CD4-positive, alpha-beta T cell treated with Interleukin-1 beta for 1 hour (primary cell): ENCODE measurements around the gene NLK.
"Not testable (repeated sequence)": the region's sequence is repeated elsewhere in the genome, so short reads cannot be mapped to it uniquely, and the experiment has no call there.

Experiments used
- DNase-seq, 2 donors: peaks; one replicate each; pipeline ENCODE4 v3.0.0-alpha.2; 2020 to 2022

The NLK gene

DNA sequence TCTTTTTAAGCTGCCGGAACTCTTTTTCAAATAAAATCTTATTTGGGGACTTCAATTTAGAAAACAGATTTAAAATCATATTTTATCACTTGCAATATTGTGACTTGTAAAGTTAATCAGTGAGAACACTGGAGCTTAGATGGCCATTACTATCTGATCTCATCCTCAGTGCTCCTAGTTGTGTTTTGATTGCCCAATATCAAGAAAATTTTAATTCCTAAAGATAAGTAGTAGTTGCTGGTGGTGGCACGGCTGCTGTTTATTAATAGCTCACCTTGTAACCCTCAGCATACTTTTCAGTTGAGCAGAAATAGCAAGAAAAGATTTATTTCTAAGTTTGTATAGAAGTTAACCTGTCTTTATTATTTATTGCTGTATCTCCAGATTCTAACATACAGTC is 124.0 kb downstream of the NLK start:
- DNase-seq, result no peak

DNA sequence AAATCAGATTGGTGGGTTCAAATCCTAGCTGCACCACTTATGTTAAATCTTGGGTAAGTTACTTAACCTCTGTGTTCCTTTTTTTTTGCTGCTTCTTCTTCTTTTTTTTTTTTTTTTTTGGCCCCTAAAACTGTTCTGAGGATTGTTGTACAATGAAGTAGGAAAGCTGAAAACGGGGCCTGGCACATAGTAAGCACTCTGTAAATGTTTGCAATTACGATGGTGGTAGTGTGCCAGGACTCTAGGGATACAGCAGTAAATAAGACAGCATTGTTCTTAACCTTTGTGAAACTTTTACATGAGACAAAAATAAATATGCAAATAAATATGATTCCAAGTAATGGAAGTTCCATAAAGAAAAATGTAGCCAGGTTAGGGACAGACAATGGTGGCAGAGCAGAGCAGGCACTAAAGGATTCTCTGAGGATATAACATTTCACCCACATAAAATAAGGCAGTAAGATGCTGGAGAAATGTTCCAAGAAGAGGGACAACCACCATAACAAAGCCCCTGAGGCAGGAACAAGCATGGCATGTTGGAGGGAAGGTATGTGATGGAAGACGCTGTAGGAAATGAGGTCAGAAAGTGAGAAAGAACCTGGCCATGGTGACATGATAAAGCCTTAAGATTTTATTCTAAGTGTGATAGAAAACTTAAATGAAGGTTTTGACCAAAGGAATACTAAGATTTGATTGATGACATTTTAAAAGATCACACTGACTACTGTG is 127.3 kb downstream of the NLK start:
- no peak for DNase-seq

DNA sequence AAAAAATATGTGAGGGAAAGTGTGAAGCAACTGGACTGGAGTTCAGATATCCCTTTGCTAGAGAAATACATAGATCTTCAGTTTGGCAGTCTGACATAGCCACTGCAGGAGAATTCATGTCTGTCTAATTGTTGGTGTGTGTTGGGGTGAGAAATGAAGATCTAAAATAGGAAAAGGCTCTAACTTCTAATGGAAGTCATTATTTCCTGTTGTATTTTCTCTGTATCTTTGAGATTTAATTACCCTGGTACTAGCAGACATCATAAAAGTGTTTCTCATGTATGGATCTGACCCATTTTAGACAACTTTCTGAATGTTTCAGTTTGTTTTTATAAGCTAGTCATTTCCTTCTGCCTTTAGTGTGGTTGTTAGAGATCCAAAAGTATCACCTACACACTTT is 128.3 kb downstream of the NLK start:
- DNase-seq, result no peak

DNA sequence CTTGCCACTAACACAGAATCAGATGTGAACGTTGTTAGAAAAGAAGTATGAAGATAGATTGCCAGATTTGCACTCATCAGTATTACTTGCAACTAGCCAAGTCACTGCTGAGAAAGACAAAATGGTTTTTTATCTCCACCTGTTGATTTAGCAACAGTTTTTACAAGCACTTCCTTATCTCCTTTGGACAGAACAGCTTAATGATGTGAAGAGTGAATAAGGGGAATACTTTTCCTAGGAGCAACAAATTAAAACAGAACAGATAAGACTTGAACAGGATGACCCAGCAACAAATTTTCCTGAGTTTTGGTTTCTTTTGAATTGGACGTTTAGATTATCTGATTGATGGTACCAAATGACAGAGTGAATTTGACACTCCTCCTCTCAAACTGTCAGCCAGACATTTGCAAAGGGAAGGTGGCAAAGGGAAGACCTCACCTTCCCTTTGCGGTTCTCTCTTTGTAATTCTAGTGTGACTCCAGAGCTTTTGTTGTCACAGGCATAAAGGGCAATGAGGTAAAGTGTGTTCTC is 130.6 kb downstream of the NLK start:
- DNase-seq, result no peak

DNA sequence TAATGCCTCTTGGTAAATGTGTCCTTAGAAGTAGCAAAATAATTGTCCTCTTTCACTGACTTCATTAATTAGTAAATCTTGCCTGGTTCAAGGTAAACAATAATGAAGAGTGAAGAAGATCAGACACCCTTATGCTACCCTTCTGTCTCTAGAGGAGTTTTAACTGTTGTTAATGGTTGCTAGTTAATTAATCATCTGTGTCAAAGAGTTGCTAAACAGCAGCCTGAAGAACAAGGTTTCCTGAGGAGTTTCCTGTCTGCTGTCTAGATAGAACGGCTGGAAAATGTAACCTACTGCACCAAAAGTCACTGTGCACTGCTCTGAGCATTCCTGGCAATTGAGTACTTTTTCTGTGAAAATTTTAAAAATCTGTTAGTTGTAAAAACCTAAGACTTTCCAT is 131.3 kb downstream of the NLK start:
- no peak for DNase-seq

DNA sequence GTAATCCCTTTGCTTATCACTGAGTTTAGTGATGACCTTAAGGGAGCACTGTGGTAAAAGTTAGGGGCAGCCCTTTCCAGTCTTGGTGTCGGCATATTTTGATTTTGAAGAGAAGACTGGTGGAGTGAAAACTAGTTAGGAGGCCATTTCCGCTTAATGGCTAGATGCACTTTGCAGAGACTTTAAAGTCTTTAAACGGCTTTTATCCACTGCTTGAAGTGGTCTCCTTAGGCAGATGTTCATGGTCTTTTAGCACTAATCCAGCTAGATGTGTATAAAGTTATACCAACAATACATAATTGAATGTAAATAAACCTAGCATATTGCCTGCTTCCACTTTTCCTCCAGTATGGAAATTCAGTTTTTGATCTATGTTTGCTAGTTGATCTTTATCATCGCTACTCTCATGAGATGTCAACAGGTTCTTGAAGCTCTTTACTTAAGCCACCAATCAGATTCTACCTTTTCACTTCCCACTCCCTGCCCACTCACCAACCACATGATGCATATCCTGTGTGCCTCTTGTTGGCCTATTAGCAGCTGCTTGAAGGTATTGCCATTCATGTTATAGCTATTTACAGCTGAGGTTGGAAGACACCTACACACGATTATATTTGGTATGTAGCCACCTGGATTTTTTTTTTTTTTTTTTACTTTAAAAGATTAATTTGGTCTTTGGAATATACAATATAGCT is 132.0 kb downstream of the NLK start:
- peak; percentile 19 to 27 for DNase-seq

DNA sequence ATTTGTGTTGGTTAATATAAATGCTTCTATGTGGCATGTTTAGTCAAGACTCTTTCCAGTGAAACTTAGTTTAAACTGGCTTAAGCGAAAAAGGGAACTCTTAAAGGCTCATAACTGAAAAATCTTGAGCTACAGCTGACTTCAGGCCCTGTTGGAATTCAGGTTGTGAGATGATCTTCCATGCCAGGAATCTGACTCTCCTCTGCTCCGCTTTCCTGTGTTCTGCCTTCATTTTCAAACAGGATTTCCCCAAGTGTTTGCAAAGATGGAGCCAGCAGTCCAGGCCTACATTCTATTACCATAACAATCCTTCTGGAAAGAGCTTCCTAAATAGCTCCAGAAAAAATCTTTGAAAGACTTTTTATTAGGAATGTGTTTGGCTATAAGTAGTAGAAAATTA is 134.9 kb downstream of the NLK start:
- DNase-seq, result no peak

DNA sequence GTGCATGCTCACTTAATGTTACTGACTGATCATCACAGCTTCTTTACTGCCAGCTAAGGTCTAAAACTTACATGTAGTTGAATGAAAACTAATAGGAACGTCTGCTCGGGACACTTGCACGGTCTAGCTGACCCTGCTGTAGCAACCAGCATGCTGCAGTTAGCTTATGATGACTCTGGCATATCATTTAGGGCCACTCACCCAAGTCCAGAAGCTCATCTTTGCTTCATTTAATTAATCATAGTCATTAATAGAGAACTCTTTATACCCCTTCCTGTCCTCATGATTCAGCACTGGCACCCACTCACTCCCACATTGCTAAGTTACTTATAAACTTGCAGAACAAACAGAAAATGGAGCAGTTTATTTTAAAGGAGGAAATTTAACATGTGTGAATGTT is 136.3 kb downstream of the NLK start:
- DNase-seq, result no peak

DNA sequence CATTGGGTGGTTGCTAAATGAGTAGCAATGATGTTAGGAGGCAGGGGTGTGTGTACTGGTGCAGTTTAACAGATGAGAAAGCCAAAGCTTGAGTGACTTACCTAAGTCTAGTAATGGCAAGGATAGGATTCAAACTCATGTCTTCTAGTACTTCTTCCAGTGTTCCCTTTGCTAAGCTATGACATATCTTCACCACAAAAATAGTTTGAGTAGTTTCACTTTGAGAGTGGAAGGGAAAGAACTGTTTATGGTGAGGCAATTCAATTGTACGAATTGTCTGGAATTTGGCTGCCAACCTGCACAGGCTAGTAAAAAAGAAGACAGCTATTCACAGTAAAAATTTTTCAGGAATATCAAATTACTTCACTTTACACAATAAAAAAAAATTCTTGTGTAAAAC is 138.0 kb downstream of the NLK start:
- DNase-seq, result no peak

DNA sequence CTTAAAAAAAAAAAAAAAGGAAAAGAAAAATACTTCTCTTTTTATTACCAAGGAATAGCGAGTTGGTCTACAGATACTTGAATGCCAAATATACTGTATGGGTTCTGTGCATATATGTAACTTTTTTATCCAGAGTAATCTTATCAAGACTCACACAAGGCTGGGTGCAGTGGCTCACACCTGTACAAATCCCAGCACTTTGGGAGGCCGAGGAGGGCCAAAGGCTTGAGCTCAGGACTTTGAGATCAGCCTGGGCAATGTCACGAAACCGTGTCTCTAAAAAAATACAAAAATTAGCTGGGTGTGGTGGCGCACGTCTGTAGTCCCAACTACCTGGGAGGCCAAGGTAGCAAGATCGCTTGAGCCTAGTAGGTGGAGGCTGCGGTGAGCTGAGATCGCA is 139.1 kb downstream of the NLK start:
- DNase-seq, result no peak

DNA sequence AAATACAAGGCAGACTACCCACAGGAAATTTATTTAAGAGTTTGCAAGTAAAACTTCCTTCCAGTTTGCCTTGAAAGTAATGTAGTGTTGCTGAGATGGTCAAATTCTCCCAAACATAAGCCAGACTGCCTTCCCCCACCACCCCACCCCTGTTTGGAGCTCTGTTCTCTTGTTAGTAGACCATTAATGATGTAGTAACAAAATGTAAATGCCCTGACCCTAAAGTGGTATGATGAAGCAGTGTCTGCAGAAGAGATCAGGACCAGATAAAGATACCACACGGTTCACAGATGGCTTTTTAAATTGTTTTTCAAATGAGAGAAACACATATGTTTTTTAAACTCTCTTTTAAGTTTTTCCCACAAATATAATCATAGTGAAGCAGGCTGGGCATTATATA is 140.1 kb downstream of the NLK start:
- no peak for DNase-seq

DNA sequence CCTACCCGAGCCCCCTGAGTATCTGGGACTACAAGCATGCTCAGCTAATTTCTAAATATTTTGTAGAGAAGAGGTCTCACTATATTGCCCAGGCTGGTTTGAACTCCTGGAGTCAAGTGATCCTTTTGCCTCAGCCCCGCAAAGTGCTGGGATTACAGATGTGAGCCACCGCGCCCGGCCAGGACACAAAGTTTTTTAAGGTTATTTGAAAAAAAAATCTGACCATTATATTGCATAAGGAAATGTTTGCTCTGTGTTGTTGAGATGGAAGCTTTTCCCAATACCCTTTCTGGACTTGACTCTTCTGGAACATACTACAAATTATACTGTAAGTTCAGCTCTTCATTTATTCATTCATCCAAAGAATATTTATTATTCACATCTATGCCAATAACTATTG is 143.2 kb downstream of the NLK start:
- no peak for DNase-seq

DNA sequence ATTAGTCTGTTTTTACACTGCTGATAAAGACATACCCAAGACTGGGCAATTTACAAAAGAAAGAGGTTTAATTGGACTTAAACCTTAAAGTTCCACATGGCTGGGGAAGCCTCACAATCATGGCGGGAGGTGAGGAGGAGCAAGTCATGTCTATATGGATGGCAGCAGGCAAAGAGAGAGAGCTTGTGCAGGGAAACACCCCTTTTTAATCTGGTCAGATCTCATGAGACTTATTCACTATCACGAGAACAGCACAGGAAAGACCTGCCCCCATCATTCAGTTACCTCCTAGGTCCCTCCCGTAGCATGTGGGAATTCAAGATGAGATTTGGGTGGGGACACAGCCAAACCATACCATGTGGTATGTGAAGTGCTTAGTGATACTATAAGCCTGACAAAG is 144.0 kb downstream of the NLK start:
- not testable (repeated sequence) for DNase-seq

DNA sequence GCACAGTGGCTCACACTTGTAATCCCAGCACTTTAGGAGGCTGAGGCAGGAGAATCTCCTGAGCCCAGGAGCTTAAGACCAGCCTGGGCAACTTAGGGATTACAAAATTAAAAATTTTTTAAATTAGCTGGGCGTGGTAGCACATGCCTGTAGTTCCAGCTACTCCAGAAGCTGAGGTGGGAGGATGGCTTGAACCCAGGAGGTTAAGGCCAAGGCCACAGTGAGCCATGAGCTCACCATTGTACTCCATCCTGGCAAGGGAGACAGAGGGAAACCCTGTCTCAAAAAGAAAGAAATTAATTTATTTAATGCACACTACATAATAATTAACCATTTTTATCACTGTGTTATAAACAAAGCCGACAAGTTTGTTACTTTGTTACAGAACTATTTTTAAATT is 145.5 kb downstream of the NLK start:
- no peak for DNase-seq

DNA sequence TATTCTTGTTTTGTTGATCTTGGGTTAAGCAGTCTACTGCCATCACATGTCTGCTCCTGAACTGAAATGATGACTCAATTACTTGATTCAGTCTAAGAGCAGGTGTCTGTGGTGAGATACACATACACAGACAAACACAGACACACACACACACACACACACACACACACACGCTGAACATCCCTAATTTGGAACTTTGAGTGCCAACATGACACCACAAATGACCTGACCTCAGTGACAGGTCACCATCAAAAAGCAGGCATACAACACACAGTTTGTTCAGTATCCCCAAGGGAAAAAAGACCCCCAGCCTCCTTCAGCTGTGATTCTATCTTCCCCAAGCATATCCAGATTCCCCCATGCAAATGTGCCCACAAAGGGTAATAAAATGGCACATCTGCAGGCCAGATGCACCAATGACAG is 146.4 kb downstream of the NLK start:
- DNase-seq, result no peak

DNA sequence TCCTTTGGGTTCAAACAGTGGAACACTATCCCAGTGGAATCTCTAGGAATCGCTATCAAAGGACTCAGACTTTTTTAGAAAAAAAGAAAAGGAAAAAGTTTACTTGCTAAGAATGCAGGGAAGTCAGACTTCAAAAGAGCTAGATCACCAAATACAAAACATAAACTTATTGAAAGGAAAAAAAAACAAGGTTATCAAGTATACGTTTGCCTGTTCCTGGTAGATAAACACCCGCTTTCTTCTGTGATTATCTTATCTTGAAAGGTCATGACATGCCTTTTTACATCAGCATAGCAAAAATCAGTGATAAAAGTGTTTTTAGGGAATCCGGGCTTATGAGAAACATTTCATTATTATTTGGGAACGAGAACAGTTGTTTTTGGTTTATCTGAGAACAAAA is 147.2 kb downstream of the NLK start:
- no peak for DNase-seq

DNA sequence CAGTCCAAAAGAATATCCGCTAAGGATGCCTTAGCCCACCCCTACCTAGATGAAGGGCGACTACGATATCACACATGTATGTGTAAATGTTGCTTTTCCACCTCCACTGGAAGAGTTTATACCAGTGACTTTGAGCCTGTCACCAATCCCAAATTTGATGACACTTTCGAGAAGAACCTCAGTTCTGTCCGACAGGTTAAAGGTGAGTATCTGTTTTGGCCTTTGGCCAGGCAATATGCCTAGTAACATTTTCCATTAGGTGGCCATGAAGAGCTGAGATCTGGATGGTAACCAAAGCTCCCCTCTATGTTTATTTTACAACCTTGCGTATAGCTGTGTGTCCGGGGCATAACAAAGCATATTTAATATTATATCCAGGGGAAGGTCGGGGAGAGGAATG is 148.5 kb downstream of the NLK start:
- no peak for DNase-seq

DNA sequence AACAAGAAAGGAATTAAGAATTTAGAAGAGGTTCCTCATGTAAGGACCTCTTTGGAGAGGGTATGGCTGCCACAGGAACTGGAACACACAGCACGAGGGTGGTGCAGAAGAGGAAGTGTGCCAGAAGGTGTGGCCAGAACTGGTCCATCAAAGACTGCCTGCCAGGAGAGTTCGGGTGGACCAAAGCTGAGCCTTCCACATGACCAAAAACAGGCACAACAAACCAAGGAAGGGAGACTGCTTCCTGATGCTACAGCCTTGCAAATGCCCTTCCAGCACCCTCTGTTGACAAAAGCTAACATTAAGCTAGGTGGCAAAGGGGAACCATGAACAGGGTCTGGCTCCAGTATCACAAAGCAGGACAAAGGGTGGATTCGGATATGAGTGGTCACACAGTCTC is 150.8 kb downstream of the NLK start:
- peak in 1 of 2 donors; percentile 24 for DNase-seq

DNA sequence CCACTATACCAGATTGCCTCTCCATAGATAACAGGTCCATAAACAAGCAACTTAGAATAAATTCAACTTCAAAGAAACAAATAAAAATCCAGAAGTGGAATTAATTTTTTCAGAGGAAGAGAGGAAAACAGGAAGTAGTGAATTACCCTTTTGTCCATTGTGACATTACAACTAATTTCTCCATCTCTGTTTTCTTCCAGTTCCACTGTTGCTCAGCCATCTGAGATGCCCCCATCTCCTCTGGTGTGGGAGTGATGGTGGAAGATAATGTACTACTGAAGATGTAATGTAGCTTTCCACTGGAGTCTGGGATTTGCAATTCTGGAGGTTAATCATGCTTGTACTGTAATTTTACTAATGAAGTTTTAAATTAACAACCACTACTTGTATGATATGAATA is 151.9 kb downstream of the NLK start:
- no peak for DNase-seq

DNA sequence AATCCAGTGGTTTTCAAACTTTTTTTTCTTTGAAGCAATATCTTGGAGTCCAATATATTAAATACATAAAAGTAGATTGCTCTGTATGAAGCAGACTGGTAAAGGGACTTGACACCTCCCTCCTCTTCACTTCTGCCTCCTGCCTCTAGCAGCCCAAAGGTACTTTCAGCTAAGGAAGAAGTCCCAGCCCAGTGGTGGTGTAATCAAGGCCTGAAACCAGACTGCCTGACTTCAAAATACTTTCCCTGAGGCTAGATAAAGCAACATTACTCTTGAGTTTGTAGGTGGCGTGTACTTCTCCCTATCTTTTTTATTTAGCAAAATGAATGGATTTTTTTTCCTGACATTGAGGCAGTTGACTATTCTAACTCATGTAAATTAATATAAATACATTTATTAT is 154.2 kb downstream of the NLK start:
- DNase-seq, result no peak

DNA sequence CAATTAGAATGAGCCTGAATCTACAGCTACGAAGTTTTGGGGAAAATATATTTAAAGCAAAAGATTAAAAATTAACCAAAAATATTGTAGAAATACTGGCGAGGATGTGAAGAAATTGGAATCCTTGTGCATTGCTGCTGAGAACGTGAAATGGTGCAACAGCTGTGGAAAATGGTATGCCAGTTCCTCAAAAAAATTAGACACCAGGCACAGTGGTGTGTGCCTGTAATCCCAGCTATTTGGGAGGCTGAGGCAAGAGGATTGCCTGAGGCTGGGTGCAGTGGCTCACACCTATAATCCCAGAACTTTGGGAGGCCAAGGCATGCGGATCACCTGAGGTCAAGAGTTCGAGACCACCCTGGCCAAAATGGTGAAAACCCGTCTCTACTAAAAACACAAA is 156.6 kb downstream of the NLK start:
- no peak for DNase-seq

DNA sequence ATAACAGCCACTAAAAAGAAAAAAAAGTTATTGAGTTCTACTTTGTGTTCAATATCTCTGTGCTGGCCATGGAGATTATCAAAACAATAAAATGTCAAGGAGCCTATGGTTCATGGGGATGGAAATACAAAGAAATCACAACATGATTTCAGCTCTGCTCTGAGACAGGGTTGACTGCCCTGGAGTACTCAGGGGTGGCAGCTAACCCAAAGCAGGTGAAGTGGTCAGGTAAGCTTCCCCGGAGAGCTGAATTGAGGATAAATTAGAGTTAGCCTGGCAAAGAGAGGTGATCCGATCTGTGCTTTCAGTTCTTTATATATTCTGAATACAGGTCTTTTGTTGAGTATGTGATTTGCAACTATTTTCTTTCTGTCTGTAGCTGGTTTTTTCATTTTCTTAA is 157.3 kb downstream of the NLK start:
- DNase-seq, result no peak

DNA sequence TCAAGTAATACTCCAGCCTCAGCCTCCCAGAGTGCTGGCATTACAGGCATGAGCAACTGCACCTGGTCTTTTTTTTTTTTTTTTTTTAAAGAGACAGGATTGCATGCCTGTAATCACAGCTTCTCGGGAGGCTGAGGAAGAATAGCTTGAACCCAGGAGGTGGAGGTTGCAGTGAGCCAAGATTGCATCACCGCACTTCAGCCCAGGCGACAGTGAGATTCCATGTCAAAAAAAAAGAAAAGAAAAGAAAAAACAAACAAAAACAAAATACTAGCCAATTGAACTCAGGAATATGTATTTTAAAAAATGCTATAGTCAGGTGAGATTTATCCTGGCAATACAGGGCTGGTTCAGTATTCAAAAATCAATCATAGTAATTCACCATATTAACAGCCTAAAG is 158.8 kb downstream of the NLK start:
- DNase-seq, result no peak

DNA sequence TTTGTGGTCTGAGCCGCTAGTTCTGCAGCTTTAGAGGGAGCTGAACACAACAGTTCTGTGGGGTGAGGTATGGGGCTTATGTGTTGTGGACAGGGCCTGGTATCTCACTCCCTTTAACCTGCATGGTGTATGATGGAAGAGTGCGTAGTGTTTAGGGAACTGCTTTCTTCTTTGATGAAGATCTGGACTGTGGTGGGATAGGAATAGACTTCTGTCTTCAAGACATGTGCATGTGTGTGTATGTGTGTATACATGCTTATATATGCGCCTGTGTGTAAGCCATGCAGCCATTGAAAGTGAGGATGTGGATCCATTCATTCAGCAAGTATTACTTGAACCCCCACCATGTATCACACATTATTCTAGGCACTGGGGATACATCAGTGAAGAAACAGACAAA is 161.8 kb downstream of the NLK start:
- no peak for DNase-seq

DNA sequence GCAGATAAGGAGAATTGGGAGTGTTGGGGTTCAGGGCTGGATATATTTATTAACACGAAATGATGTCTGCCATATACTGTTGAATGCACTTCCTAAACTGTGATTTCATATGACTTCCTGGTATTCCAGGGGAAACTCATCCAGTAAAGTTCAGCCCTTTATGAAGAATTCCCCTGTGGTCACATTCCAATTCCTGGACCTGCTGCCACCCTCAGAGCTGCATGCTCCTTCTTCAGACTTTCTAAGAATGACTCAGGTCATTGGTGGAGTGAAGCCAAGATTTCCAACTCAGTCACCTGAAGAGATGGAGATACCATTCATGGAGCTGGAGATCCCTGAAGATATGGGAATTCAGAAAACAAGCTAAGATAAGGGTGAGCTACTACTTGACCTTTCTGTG is 162.3 kb downstream of the NLK start:
- no peak for DNase-seq
